Stimulated activated CD8-positive, alpha-beta memory T cell treated with anti-CD3 and anti-CD28 coated beads, Interleukin-4, amount 100 ng/mL, for 1 hour (primary cell): ENCODE data around the gene TNS2.

Source experiments
- DNase-seq, 2 donors: peaks; one replicate each; pipeline ENCODE4 v3.0.0-alpha.2; 2020; ENCODE audit warnings: low read depth in 2 of 2, low spot score in 1 of 2

Gene TNS2

DNA sequence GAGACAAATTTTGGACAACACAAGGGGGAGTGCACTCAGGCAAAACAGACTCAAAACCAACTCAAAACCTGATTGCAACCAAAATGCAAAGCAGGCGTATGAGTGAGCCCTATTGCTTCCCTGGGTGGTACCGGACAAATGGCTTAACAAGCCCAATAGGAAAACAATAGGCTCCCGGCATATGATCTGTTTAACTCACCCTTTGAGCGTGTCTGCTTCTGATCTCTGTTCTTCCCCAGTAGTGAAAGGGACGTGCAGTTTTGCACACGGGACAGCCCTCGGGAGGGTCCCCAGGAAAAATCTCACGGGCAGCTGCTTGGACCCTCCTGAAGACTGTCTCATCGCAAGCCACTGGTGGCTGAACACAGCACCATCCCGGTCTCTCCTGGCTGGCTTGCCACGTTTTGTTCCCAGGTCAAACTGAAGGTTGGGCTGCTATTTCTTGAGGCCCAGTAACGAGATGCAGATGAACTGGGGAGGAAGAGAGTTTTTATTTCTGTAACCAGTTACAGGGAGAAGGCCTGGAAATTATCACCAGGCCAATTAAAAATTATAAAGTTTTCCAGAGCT is 63.4 kb downstream of the TNS2 start:
- no peak for DNase-seq

DNA sequence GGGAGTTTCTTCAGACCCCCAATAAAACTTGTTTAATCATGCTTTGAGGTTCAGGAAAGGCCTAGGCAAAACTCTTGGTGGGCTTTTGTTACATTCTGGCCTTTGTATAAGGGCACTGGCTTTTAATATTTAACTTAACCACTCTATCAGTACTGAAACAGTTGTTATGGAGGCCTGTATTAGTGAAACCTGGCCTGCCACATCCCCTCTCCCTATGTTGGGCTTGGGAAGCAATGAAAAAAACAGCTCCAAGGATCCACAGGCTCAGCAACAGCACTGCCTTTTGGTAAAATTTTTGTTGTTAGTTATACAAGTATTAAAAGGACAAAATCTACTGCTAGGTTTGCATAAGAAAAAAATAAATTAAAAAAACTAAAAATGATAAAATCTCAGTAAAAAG is 64.1 kb downstream of the TNS2 start:
- DNase-seq, result no peak
